Muscle of leg (tissue), 11 donors: Measurements from ENCODE around the gene CT47A1. TPM values are rescaled to one million over a fixed set of nuclear protein-coding genes. Genes with fewer than 3 reads are reported as not detected.
"Not testable (repeated sequence)": the region's sequence is repeated elsewhere in the genome, so short reads cannot be mapped to it uniquely, and the experiment has no call there.

Source experiments
- DNase-seq: peaks from one replicate; pipeline ENCODE4 v3.0.0; 2013
- H3K27ac ChIP-seq: one replicate; pipeline ENCODE4 v1.5.1; 2013; ENCODE audit warnings: mild to moderate bottlenecking, low read length, control low read depth
- H3K27me3 ChIP-seq: one replicate; pipeline ENCODE4 v1.6.1; 2013; ENCODE audit warnings: low read length; ENCODE audit not compliant: control insufficient read depth, insufficient read depth
- H3K36me3 ChIP-seq: one replicate; pipeline ENCODE4 v1.6.1; 2013; ENCODE audit warnings: low read length; ENCODE audit not compliant: control insufficient read depth, insufficient read depth
- H3K4me1 ChIP-seq: one replicate; pipeline ENCODE4 v1.6.1; 2013; ENCODE audit warnings: low read length; ENCODE audit not compliant: control insufficient read depth, insufficient read depth
- H3K4me3 ChIP-seq: one replicate; pipeline ENCODE4 v1.5.1; 2013; ENCODE audit warnings: low read length, control low read depth
- H3K9me3 ChIP-seq: replicated peaks from 2 replicates; pipeline ENCODE4 v1.6.1; 2013; ENCODE audit warnings: low read depth, low read length; ENCODE audit not compliant: control insufficient read depth
- WGBS: methylation state at CpG from one replicate; pipeline ENCODE4 v1.1.5; 2013; ENCODE audit warnings: missing lambda C conversion rate; ENCODE audit not compliant: insufficient coverage; 5-methylcytosine and 5-hydroxymethylcytosine counted together
- polyA plus RNA-seq, 8 donors: library from polyadenylated mRNA; unstranded; fragments of 120-200 nt; gene quantifications; one replicate each; pipeline versions ENCODE4 v1.2.1 to v1.2.3, GENCODE V29; 2013; ENCODE audit warnings: inconsistent platforms in 1 of 8, low replicate concordance in 1 of 8; ENCODE audit not compliant: insufficient read length in 8 of 8, insufficient read depth in 1 of 8
- total RNA-seq: library from RNA; stranded (reverse); fragments of 120-200 nt; gene quantifications from one replicate; pipeline ENCODE4 v1.2.4, GENCODE V29; 2013

CT47A1 gene
- total and polyA plus RNA-seq, 9 donors: not detected

DNA sequence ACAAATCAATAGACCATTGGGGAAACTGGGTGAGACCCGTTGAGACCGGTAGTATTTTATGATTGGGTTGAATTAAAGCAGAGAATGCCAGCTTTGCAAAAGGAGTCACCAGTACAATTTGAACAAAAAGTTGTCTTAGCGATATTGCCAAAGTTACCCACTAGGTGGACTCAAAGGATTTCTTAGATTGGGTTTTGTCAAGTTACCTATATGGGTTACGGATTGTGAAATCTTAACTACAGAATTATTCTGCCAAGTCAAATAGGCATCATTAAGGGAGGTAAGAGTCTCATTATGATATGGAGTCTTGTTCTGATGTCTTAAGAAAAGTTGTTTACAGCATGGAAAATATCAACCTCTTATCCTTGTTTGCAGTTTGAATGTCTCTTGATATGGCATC is 15.0 kb upstream of the CT47A1 start:
- no peaks in the 10 kb centered on the region for H3K9me3 ChIP-seq
- no peaks in the 10 kb centered on the region for H3K27me3 ChIP-seq
- no peak overlapping the region for H3K4me3 ChIP-seq
- H3K27ac ChIP-seq: no peak overlapping the region
- no peaks in the 10 kb centered on the region for H3K4me1 ChIP-seq
- no peak for DNase-seq
- 60% methylated on average over 1 of the region's 4 CpGs for WGBS
- H3K36me3 ChIP-seq: no peaks in the 10 kb centered on the region

DNA sequence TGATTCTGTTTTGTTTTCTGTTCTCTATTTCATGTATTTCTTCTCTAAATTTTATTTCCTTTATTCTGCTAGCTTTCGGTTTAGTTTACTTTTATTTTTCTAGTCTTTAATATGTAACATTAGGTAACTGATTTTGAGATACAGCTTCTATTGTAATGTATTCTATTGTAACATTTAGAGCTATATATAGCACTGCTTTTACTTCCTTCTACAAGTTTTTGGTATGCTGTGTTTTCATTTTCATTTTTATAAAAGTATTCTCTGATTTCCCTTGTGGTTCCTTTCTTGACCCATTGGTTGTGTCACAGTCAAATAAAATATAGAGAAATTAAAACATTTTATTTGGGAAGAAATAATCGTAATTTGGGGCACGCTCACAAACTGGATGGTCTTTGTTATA is 13.9 kb upstream of the CT47A1 start:
- no peak overlapping the region for H3K27ac ChIP-seq
- no peak for DNase-seq
- WGBS: 83% methylated on average over 2 of the region's 3 CpGs
- H3K36me3 ChIP-seq: no peaks in the 10 kb centered on the region
- no peaks in the 10 kb centered on the region for H3K4me1 ChIP-seq
- no peaks in the 10 kb centered on the region for H3K9me3 ChIP-seq
- no peak overlapping the region for H3K4me3 ChIP-seq
- H3K27me3 ChIP-seq: no peaks in the 10 kb centered on the region

DNA sequence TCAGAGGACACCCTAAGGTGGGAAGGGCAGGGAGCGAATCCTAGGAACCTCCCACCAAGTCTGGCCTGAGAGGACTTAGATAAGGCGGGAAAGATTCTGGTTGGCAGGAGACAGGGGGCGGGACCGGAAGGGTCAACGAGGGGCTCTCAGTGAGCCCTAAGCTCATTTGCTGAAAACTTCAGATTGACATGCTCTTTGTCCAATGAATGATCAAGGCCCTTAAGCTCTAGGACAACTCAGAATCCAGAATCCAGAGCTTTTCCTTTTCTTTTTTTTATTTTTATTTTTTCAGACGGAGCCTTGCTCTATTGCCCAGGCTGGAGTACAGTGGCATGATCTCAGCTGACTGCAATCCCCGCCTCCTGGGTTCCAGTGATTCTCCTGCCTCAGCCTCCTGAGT is 29.1 kb downstream of the CT47A1 start, which contains the start of gene CT47A7:
TSS of gene CT47A7 (minus strand) at position 101 of the 400 bp plus-strand sequence. CDS start 255 bp downstream, outside the sequence.
- H3K36me3 ChIP-seq, DNase-seq, H3K9me3 ChIP-seq, H3K27me3 ChIP-seq, H3K4me1 ChIP-seq, H3K27ac ChIP-seq, H3K4me3 ChIP-seq: not testable (repeated sequence)
- WGBS: no CpG with 5 or more reads among the region's 7 CpGs

Other genes starting within 250 kb of the CT47A1 start
- gene CT47B1, start 109.9 kb downstream of the CT47A1 start, total RNA-seq: not detected
- not detected for gene CT47B1, start 109.9 kb downstream of the CT47A1 start, polyA plus RNA-seq
- gene CT47A11, start 48.6 kb downstream of the CT47A1 start, total RNA-seq: not detected
- gene CT47A11, start 48.6 kb downstream of the CT47A1 start, polyA plus RNA-seq: not detected
- not detected for gene CT47A10, start 43.7 kb downstream of the CT47A1 start, total RNA-seq
- not detected for gene CT47A10, start 43.7 kb downstream of the CT47A1 start, polyA plus RNA-seq
- gene CT47A9, start 38.9 kb downstream of the CT47A1 start, total RNA-seq: not detected
- not detected for gene CT47A9, start 38.9 kb downstream of the CT47A1 start, polyA plus RNA-seq
- gene CT47A8, start 34.0 kb downstream of the CT47A1 start, total RNA-seq: not detected
- not detected for gene CT47A8, start 34.0 kb downstream of the CT47A1 start, polyA plus RNA-seq
- not detected for gene CT47A7, start 29.2 kb downstream of the CT47A1 start, total RNA-seq
- gene CT47A7, start 29.2 kb downstream of the CT47A1 start, polyA plus RNA-seq: not detected
- gene CT47A6, start 24.3 kb downstream of the CT47A1 start, total RNA-seq: not detected
- not detected for gene CT47A6, start 24.3 kb downstream of the CT47A1 start, polyA plus RNA-seq
- not detected for gene CT47A5, start 19.4 kb downstream of the CT47A1 start, total RNA-seq
- not detected for gene CT47A5, start 19.4 kb downstream of the CT47A1 start, polyA plus RNA-seq
- gene CT47A4, start 14.6 kb downstream of the CT47A1 start, total RNA-seq: not detected
- gene CT47A4, start 14.6 kb downstream of the CT47A1 start, polyA plus RNA-seq: not detected
- gene CT47A3, start 9.7 kb downstream of the CT47A1 start, total RNA-seq: not detected
- not detected for gene CT47A3, start 9.7 kb downstream of the CT47A1 start, polyA plus RNA-seq
- not detected for gene CT47A2, start 4.8 kb downstream of the CT47A1 start, total RNA-seq
- not detected for gene CT47A2, start 4.8 kb downstream of the CT47A1 start, polyA plus RNA-seq
- 1.4 TPM for gene GLUD2, start 61.9 kb upstream of the CT47A1 start, total RNA-seq
- 1 to 10 TPM; 1.7 to 4.0 (median 2.4) TPM for gene GLUD2, start 61.9 kb upstream of the CT47A1 start, polyA plus RNA-seq